ENCODE results near the gene ZMIZ1.

DNA sequence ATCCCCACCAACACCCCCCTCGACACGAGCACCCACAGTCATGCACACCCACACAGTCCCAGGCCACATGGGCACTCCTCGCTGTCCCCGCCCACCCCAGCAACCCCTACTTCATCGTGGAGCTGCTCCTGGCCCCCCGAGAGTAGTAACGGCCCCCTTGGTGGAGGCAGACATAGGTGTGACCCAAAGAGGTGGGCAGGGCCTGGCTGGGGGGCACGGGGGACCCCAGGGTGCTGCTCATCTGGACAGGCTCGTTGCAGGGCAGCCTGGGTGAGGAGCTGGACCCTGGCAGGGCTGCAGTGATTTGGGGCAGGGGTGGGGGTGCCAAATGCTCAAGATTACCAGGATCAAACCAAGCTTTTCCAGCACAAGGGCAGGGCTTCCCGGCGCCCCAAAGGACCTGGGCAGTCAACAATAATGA lies 42.4 kb upstream of the ZMIZ1 start:
- TF ChIP-seq EZH2 (IDR thresholded peaks at IDR 0.05; ENCODE audit: low read depth, unreplicated experiment) (no peak), POLR2AphosphoS5 (IDR thresholded peaks at IDR 0.05; ENCODE audit: low read depth) (no peak), CREB1 (CRISPR knock-in tag; IDR thresholded peaks at IDR 0.05; ENCODE audit: low read depth) (no peak), STAT1 (IDR thresholded peaks at IDR 0.05; ENCODE audit: unreplicated experiment) (no peak), ZNF114 (CRISPR knock-in tag; IDR thresholded peaks at IDR 0.05) (no peak), EZH2phosphoT487 (IDR thresholded peaks at IDR 0.05; ENCODE audit: unreplicated experiment) (no peak)
- TF ChIP-seq, protein P1, sequence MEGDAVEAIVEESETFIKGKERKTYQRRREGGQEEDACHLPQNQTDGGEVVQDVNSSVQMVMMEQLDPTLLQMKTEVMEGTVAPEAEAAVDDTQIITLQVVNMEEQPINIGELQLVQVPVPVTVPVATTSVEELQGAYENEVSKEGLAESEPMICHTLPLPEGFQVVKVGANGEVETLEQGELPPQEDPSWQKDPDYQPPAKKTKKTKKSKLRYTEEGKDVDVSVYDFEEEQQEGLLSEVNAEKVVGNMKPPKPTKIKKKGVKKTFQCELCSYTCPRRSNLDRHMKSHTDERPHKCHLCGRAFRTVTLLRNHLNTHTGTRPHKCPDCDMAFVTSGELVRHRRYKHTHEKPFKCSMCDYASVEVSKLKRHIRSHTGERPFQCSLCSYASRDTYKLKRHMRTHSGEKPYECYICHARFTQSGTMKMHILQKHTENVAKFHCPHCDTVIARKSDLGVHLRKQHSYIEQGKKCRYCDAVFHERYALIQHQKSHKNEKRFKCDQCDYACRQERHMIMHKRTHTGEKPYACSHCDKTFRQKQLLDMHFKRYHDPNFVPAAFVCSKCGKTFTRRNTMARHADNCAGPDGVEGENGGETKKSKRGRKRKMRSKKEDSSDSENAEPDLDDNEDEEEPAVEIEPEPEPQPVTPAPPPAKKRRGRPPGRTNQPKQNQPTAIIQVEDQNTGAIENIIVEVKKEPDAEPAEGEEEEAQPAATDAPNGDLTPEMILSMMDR (conservative IDR thresholded peaks at IDR 0.05; ENCODE audit: low read depth in 2 of 2), result no peak
- TF ChIP-seq, protein P2, sequence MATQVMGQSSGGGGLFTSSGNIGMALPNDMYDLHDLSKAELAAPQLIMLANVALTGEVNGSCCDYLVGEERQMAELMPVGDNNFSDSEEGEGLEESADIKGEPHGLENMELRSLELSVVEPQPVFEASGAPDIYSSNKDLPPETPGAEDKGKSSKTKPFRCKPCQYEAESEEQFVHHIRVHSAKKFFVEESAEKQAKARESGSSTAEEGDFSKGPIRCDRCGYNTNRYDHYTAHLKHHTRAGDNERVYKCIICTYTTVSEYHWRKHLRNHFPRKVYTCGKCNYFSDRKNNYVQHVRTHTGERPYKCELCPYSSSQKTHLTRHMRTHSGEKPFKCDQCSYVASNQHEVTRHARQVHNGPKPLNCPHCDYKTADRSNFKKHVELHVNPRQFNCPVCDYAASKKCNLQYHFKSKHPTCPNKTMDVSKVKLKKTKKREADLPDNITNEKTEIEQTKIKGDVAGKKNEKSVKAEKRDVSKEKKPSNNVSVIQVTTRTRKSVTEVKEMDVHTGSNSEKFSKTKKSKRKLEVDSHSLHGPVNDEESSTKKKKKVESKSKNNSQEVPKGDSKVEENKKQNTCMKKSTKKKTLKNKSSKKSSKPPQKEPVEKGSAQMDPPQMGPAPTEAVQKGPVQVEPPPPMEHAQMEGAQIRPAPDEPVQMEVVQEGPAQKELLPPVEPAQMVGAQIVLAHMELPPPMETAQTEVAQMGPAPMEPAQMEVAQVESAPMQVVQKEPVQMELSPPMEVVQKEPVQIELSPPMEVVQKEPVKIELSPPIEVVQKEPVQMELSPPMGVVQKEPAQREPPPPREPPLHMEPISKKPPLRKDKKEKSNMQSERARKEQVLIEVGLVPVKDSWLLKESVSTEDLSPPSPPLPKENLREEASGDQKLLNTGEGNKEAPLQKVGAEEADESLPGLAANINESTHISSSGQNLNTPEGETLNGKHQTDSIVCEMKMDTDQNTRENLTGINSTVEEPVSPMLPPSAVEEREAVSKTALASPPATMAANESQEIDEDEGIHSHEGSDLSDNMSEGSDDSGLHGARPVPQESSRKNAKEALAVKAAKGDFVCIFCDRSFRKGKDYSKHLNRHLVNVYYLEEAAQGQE (IDR thresholded peaks at IDR 0.05; ENCODE audit: unreplicated experiment), result no peak
- TF ChIP-seq, protein P3, sequence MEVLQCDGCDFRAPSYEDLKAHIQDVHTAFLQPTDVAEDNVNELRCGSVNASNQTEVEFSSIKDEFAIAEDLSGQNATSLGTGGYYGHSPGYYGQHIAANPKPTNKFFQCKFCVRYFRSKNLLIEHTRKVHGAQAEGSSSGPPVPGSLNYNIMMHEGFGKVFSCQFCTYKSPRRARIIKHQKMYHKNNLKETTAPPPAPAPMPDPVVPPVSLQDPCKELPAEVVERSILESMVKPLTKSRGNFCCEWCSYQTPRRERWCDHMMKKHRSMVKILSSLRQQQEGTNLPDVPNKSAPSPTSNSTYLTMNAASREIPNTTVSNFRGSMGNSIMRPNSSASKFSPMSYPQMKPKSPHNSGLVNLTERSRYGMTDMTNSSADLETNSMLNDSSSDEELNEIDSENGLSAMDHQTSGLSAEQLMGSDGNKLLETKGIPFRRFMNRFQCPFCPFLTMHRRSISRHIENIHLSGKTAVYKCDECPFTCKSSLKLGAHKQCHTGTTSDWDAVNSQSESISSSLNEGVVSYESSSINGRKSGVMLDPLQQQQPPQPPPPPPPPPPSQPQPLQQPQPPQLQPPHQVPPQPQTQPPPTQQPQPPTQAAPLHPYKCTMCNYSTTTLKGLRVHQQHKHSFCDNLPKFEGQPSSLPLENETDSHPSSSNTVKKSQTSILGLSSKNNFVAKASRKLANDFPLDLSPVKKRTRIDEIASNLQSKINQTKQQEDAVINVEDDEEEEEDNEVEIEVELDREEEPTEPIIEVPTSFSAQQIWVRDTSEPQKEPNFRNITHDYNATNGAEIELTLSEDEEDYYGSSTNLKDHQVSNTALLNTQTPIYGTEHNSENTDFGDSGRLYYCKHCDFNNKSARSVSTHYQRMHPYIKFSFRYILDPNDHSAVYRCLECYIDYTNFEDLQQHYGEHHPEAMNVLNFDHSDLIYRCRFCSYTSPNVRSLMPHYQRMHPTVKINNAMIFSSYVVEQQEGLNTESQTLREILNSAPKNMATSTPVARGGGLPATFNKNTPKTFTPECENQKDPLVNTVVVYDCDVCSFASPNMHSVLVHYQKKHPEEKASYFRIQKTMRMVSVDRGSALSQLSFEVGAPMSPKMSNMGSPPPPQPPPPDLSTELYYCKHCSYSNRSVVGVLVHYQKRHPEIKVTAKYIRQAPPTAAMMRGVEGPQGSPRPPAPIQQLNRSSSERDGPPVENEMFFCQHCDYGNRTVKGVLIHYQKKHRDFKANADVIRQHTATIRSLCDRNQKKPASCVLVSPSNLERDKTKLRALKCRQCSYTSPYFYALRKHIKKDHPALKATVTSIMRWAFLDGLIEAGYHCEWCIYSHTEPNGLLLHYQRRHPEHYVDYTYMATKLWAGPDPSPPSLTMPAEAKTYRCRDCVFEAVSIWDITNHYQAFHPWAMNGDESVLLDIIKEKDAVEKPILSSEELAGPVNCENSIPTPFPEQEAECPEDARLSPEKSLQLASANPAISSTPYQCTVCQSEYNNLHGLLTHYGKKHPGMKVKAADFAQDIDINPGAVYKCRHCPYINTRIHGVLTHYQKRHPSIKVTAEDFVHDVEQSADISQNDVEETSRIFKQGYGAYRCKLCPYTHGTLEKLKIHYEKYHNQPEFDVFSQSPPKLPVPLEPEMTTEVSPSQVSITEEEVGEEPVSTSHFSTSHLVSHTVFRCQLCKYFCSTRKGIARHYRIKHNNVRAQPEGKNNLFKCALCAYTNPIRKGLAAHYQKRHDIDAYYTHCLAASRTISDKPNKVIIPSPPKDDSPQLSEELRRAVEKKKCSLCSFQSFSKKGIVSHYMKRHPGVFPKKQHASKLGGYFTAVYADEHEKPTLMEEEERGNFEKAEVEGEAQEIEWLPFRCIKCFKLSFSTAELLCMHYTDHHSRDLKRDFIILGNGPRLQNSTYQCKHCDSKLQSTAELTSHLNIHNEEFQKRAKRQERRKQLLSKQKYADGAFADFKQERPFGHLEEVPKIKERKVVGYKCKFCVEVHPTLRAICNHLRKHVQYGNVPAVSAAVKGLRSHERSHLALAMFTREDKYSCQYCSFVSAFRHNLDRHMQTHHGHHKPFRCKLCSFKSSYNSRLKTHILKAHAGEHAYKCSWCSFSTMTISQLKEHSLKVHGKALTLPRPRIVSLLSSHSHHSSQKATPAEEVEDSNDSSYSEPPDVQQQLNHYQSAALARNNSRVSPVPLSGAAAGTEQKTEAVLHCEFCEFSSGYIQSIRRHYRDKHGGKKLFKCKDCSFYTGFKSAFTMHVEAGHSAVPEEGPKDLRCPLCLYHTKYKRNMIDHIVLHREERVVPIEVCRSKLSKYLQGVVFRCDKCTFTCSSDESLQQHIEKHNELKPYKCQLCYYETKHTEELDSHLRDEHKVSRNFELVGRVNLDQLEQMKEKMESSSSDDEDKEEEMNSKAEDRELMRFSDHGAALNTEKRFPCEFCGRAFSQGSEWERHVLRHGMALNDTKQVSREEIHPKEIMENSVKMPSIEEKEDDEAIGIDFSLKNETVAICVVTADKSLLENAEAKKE (CRISPR knock-in tag; IDR thresholded peaks at IDR 0.05), result no peak

Data from GM23338 (cell line).